ENCODE data around the gene RIPPLY2. TPM values are rescaled to one million over a fixed set of nuclear protein-coding genes. Genes with fewer than 3 reads are reported as not detected.

Gene RIPPLY2
- total RNA-seq, 1 donor from 2014 or later: not detected

GRCh38 chr6:83884523-83884922 is 31.4 kb downstream of the RIPPLY2 start:
- DNase-seq (ENCODE audit: low spot score): no peak
- TF ChIP-seq, protein P1, sequence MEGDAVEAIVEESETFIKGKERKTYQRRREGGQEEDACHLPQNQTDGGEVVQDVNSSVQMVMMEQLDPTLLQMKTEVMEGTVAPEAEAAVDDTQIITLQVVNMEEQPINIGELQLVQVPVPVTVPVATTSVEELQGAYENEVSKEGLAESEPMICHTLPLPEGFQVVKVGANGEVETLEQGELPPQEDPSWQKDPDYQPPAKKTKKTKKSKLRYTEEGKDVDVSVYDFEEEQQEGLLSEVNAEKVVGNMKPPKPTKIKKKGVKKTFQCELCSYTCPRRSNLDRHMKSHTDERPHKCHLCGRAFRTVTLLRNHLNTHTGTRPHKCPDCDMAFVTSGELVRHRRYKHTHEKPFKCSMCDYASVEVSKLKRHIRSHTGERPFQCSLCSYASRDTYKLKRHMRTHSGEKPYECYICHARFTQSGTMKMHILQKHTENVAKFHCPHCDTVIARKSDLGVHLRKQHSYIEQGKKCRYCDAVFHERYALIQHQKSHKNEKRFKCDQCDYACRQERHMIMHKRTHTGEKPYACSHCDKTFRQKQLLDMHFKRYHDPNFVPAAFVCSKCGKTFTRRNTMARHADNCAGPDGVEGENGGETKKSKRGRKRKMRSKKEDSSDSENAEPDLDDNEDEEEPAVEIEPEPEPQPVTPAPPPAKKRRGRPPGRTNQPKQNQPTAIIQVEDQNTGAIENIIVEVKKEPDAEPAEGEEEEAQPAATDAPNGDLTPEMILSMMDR (IDR thresholded peaks at IDR 0.05): peak; percentile 95
- peaks cover 4% of the 10 kb centered on the region for H3K36me3 Mint-ChIP-seq (ENCODE audit: low read depth)

GRCh38 chr6:83885984-83886383 is 32.8 kb downstream of the RIPPLY2 start:
- DNase-seq (ENCODE audit: low spot score): no peak
- H3K4me1 Mint-ChIP-seq (ENCODE audit: low read depth): peaks cover 41% of the 10 kb centered on the region
- peaks cover 9% of the 10 kb centered on the region for H3K9me3 Mint-ChIP-seq (ENCODE audit: low read depth)
- no peaks in the 10 kb centered on the region for H3K27me3 Mint-ChIP-seq (ENCODE audit: low read depth)
- peaks cover 7% of the 10 kb centered on the region for H3K36me3 Mint-ChIP-seq (ENCODE audit: low read depth)
- H3K27ac Mint-ChIP-seq (ENCODE audit: unreplicated experiment): no peak overlapping the region
- TF ChIP-seq, protein P1 (IDR thresholded peaks at IDR 0.05): no peak
- no peak overlapping the region for H3K4me3 Mint-ChIP-seq (ENCODE audit: unreplicated experiment)

More at GRCh38 chr6:83884523-83884922, 31.4 kb downstream of the RIPPLY2 start:
- Mint-ChIP-seq H3K4me1 (ENCODE audit: low read depth) (peaks cover 44% of the 10 kb centered on the region), H3K27me3 (ENCODE audit: low read depth) (no peaks in the 10 kb centered on the region), H3K4me3 (ENCODE audit: unreplicated experiment) (no peak overlapping the region), H3K9me3 (ENCODE audit: low read depth) (peaks cover 4% of the 10 kb centered on the region), H3K27ac (ENCODE audit: unreplicated experiment) (peak overlapping the region; percentile 42)

DNA sequence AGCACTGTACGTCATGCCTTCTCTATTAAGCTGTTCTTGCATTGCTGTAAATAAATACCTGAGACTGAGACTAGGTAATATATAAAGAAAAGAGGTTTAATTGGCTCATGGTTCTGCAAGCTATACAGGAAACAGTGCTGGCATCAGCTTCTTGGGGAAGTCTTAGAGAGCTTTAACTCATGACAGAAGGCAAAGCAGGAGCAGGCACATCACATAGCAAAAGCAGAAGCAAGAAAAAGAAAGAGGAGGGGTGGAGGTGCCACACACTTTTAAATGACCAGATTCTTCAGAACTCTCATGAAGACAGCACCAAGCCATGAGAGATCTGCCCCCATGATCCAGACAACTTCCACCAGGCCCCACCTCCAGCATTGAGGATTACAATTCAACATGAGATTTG is 36.5 kb downstream of the RIPPLY2 start:
- Mint-ChIP-seq H3K27me3 (ENCODE audit: low read depth) (no peaks in the 10 kb centered on the region), H3K27ac (ENCODE audit: unreplicated experiment) (no peak overlapping the region), H3K4me3 (ENCODE audit: unreplicated experiment) (no peak overlapping the region), H3K4me1 (ENCODE audit: low read depth) (peaks cover 13% of the 10 kb centered on the region), H3K36me3 (ENCODE audit: low read depth) (peaks cover 7% of the 10 kb centered on the region), H3K9me3 (ENCODE audit: low read depth) (peaks cover 9% of the 10 kb centered on the region)
- DNase-seq (ENCODE audit: low spot score): no peak
- TF ChIP-seq, protein P1 (IDR thresholded peaks at IDR 0.05): no peak

GRCh38 chr6:83890520-83890919 is 37.4 kb downstream of the RIPPLY2 start:
- TF ChIP-seq, protein P1 (IDR thresholded peaks at IDR 0.05): no peak
- Mint-ChIP-seq H3K9me3 (ENCODE audit: low read depth) (peaks cover 9% of the 10 kb centered on the region), H3K27me3 (ENCODE audit: low read depth) (no peaks in the 10 kb centered on the region), H3K27ac (ENCODE audit: unreplicated experiment) (no peak overlapping the region), H3K4me3 (ENCODE audit: unreplicated experiment) (no peak overlapping the region), H3K36me3 (ENCODE audit: low read depth) (peaks cover 7% of the 10 kb centered on the region), H3K4me1 (ENCODE audit: low read depth) (peaks cover 6% of the 10 kb centered on the region)
- DNase-seq (ENCODE audit: low spot score): no peak

DNA sequence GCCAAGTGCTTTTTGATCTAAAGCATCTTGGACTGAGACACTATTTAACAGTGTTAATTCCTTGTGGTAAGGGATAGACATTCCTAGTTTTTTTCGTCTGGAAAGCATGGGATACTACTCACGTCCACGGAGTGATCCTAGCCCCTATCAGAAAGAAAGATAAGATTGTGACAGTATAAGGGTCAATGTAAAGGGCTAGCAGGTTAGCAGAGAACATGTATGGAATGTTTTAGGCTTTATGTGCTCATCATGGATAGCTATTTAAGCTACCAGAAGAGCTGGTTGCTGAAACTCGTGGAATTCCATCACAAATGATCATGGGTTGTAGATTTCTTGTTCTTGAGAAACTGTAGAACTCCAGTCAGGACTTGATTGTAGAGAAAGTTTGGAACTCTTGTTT is 38.4 kb downstream of the RIPPLY2 start:
- Mint-ChIP-seq H3K27me3 (ENCODE audit: low read depth) (no peaks in the 10 kb centered on the region), H3K36me3 (ENCODE audit: low read depth) (peaks cover 7% of the 10 kb centered on the region), H3K4me1 (ENCODE audit: low read depth) (no peaks in the 10 kb centered on the region), H3K4me3 (ENCODE audit: unreplicated experiment) (no peak overlapping the region), H3K27ac (ENCODE audit: unreplicated experiment) (no peak overlapping the region), H3K9me3 (ENCODE audit: low read depth) (peaks cover 12% of the 10 kb centered on the region)
- no peak for DNase-seq (ENCODE audit: low spot score)
- TF ChIP-seq, protein P1 (IDR thresholded peaks at IDR 0.05): no peak
